HG03025 (cell line): ENCODE results near the gene ZW10.
"Not testable (repeated sequence)": the region's sequence is repeated elsewhere in the genome, so short reads cannot be mapped to it uniquely, and the experiment has no call there.

Experiments
- ATAC-seq: cut with Tn5 transposase; IDR thresholded peaks from one replicate; pipeline ENCODE4 v1.9.1; 2021; ENCODE audit warnings: mild to moderate bottlenecking, moderate library complexity; ENCODE audit not compliant: unreplicated experiment, low FRiP score

ZW10 gene

GRCh38 chr11:113705871-113706655, 67.4 kb downstream of the ZW10 start, which contains the start of gene TMPRSS5:
Gene TMPRSS5, minus strand, starts transcription at chr11:113706308. Its CDS starts 84 bp downstream, at chr11:113706224.
- ATAC-seq: no peak

GRCh38 chr11:113703551-113703950, 69.9 kb downstream of the ZW10 start:
- ATAC-seq: not testable (repeated sequence)

- no peak for ATAC-seq
Observed at GRCh38 chr11:113701491-113701890, 72.0 kb downstream of the ZW10 start.

- ATAC-seq: no peak
Observed at GRCh38 chr11:113698515-113698914, 75.0 kb downstream of the ZW10 start.

- no peak for ATAC-seq
Observed at GRCh38 chr11:113697756-113698407, 75.6 kb downstream of the ZW10 start.

- ATAC-seq: no peak
Observed at GRCh38 chr11:113697111-113697510, 76.4 kb downstream of the ZW10 start.

GRCh38 chr11:113695207-113695606, 78.3 kb downstream of the ZW10 start:
- ATAC-seq: no peak

GRCh38 chr11:113694390-113694789, 79.1 kb downstream of the ZW10 start:
- no peak for ATAC-seq

GRCh38 chr11:113693030-113693429, 80.5 kb downstream of the ZW10 start:
- no peak for ATAC-seq

GRCh38 chr11:113690619-113691569, 82.6 kb downstream of the ZW10 start:
- no peak for ATAC-seq

- ATAC-seq: no peak
Observed at GRCh38 chr11:113689768-113690618, 83.5 kb downstream of the ZW10 start.

- no peak for ATAC-seq
Observed at GRCh38 chr11:113685654-113686359, 87.7 kb downstream of the ZW10 start.

- no peak for ATAC-seq
Observed at GRCh38 chr11:113684496-113684895, 89.0 kb downstream of the ZW10 start.

- ATAC-seq: no peak
Observed at GRCh38 chr11:113683481-113684046, 89.9 kb downstream of the ZW10 start.
